Hippocampal formation (tissue), 2 donors: Measurements from ENCODE around the gene ICE1.
"Not testable (repeated sequence)": the region's sequence is repeated elsewhere in the genome, so short reads cannot be mapped to it uniquely, and the experiment has no call there.

Source experiments
- DNase-seq, 2 donors: peaks; one replicate each; lab custom pipeline; 2025; lab: John Stamatoyannopoulos, UW

The ICE1 gene

GRCh38 chr5:5398071-5398470 is 24.4 kb upstream of the ICE1 start:
- DNase-seq = no peak

- no peak for DNase-seq
Measured at GRCh38 chr5:5401095-5401494, 21.4 kb upstream of the ICE1 start.

DNA sequence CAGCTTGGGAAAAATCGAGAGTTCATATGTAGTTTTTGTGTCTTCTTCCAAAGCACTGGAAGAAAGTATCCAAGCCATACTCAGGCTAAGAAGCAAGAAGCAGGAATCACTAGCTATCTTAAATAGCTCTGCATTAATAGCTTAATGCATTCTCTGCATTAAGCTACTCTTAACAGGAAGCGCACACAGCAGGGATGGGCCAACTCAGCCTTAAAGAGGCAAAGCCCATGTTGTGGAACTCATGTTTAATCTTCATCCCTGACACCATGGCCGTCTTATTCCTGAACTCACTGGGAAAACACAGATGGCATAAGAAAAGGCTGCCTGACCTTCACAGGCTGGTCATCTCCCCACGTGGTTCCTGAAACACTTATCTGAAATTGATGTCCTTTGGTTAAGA is 18.7 kb upstream of the ICE1 start:
- DNase-seq = no peak

DNA sequence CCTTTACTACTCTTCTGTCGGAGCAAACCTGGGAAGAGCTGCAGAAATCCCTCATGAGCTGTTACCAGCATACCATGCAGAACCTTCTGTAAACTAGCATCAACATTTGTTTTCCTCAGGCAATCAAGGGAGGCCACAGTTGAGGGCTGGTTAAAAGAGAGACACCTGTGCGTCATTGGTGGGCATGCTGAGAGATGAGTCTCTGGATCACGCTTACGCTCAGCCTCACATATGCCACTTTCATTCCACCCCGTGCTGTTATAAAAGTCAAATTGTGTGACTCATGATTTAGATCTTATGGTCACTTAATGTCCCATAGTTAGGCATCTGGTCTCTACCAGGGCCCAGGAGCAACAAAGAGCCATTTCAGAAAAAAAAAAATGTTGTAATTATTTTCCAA is 18.1 kb upstream of the ICE1 start:
- no peak for DNase-seq

DNA sequence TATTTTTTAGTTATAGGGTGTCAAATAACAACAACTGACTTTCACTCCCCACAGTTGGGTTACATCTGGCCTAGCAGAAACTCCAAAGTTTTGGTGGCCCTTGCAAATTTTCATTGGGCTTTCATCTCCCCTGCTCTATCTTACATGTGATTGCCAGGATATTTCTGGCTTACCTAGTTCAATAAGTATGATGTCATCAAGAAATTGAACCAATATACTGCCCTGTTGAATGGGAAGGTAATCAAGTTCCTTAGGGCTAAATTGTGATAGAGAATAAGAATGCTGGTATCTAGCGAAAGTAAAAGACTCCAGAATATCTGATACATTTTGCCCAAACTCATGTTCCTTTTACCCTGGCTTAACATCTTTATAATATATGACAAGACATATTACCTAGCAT is 17.0 kb upstream of the ICE1 start:
- DNase-seq = no peak

- no peak for DNase-seq
Measured at GRCh38 chr5:5407924-5408323, 14.6 kb upstream of the ICE1 start.

DNA sequence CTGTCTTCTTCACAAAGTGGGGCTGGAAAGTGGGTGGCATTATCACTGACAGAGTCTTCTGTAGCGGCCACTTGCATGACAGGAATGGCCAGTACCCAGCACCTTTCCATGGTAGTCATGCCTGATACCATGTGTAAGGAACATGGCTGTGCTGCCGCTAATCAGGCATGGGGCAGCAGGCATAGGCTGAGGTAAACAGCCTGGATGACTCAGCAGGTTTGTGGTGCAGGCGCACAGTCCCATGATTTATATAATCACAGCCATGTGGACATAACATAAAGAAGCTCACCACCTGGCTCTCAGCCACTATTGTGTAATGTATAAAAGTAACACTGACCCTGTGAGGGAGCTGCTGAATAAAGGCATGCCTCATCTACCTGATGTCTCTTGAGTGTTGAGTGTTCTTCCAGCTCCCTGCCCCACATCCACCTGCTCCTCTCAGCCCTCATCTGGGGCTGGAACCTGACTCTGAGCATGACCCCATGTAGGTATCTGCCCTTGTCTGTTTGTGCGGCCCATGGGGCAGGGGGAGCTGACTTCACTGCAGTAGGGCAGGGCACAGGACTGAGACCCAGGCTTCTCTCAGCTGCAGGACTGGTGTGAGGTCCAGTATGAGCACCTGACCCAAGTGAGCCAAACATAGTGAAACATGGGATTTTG is 13.2 kb upstream of the ICE1 start:
- no peak for DNase-seq

DNA sequence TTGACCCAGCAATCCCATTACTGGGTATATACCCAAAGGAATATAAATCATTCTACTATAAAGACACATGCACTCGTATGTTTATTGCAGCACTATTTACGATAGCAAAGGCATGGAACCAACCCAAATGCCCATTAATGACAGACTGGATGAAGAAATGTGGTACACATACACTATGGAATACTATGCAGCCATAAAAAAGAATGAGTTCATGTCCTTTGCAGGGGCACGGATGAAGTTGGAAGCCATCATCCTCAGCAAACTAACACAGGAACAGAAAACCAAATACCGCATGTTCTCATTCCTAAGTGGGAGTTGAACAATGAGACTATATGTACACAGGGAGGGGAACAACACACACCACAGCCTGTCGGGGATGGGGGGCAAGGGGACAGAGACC is 8.6 kb upstream of the ICE1 start:
- DNase-seq = not testable (repeated sequence)

DNA sequence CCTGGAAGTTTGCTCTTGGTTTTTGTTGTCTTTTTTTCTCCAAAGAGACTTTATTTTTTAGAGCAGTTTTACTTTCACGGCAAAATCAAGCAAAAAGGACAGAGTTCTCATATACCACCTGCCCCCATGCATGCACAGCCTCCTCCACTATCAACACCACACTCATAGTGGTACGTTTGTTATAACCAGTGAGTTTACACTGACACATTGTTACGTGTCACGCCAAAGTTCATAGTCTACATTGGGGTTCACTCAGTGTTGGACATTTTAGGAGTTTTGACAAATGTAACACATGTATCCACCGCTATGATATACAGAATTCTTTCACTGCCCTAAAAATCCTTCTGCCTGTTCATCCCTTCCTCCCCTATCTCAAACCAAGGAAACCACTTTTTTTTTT is 7.5 kb upstream of the ICE1 start:
- no peak for DNase-seq

GRCh38 chr5:5416733-5417132 is 5.7 kb upstream of the ICE1 start:
- DNase-seq = no peak

DNA sequence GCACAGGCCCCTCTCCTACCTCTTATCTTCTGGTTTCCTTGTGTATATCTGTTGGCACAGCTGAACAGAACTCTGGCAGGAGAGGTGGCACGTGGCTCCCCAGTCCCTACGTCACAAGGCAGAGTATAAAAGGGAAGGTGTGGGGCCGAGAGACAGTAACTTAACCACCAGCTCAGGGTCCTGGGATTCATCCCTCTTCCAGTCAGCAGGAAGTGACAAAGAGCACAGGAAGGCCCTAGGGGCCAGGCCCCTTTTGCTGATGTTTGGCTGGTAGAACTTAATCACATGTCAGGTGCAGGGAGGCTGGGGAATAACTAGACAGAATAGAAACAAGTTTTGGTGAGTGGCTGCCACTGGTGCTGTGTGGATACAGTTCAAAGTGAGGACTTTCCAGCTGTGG is 4.5 kb upstream of the ICE1 start:
- no peak for DNase-seq

DNA sequence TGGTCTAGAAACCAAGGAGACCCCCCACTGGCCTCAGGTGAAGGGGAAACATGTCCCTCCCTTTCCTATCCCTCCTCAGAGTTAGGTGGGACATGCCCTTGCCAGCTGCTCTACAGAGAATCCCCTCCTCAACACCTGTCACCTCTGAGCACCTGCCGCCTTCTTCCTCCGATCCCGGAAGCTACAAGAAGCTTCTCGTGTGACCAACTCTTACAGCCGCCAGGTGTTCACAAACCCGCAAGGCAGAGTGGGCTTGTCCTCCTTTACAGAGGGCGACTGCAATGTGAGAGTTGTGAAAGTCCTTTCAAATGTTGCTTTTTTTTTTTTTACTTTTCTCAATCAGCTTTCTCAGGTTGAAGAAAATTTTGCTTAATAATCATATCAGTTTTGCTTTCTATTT is 3.7 kb upstream of the ICE1 start:
- no peak for DNase-seq

DNA sequence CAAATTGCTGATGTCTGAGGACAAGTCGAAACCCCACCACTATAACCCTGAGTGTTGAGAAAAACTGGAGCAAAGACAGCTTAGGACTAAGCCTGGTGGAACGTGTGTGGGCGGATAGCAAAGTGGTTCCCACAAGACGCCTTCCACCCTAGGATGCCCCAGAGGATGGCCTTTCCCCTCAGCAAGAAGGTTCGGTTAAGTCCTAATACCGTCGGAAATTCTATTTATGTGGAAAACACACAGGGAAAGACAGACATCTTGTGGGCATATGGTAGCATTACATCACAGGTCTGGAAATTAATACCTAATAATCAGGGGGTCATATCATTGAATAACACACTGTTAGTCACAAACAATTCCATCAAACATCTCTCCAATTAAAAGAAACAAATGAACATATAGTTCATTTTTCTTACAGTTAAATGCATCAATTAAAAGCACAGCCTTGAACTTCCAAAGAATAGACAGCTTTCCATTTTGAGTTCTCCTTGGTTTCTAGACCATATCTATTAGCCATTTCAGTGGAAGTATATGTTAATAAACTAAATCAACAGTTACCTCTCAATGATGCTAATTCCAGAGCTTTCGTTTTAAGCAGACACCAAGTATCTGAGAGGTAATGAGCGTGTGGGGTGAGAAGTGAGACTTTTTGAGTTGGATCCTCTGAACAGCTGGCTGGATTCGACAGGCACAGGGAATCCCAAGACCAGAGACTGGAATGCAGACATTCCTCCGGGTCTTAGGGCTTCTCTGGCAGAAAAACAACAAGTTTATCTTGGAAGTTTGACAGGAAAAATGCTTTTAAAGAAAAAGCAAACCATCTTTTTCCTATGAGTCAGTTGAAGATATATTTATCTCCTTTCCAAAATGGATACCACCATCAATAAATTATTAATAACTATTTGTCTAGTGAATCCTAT is 2.9 kb upstream of the ICE1 start:
- DNase-seq = peak in 1 of 2 donors; percentile 46

GRCh38 chr5:5420251-5420650 is 2.2 kb upstream of the ICE1 start:
- DNase-seq = no peak

DNA sequence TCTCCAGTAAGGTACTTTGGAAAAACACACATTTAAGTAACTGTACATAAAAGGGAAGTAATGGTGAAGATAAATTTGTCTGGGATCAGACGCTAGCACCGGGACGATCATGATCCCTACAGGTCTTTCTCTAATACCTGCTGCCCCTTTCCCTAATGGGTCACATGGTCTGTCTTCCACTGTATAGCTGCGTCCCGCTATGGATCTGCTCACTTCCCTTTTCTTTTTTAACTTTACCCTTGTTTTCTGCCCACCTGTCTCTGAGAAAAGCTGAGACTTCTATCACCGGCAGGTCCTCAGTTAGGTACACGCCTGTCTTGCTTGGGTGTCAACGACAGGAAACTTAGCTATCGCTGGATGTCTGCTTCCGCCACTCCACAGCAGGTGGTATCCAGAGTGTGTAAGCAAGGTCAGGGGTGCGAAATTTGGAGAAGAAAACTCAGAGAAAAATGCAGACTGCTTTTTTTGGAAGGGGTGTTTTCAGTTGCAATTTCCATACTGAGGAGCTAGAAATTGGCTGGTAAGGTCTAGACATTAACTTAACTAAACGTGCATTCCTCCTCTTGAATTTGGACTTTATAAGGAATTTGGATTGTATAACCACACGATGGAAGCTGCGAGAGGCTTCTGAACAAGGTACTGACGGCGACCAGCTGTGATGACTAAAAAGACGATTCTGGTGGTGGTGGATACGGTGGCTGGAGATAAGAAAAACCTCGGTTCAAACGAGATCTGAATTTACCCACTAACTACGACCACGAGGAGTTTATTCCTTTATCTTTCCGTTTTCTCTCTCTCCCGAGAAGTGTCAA is 1.1 kb upstream of the ICE1 start:
- DNase-seq = no peak

GRCh38 chr5:5422819-5423515 is 490 bp downstream of the ICE1 start:
- DNase-seq = no peak

- no peak for DNase-seq
Measured at GRCh38 chr5:5423586-5423985, 1.1 kb downstream of the ICE1 start.

DNA sequence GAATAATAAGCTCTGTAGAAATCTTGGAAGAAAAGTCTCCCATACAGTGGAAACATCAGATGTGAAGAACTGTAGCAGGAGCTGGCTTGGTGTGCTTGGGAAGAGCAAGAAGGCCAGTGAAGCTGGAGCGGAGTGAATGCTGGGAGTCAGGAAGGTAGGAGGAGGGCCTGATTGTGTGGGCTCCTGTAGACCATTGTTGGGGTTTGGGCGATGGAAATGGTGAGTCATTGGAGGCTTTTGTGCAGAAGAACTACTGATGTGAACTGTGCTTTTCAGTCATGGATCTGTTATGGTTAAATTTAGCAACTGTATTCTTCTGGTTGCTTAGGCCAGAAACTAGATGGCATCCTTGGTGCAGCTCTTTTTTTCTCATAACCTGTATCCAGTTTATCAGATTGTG is 2.3 kb downstream of the ICE1 start:
- no peak for DNase-seq

DNA sequence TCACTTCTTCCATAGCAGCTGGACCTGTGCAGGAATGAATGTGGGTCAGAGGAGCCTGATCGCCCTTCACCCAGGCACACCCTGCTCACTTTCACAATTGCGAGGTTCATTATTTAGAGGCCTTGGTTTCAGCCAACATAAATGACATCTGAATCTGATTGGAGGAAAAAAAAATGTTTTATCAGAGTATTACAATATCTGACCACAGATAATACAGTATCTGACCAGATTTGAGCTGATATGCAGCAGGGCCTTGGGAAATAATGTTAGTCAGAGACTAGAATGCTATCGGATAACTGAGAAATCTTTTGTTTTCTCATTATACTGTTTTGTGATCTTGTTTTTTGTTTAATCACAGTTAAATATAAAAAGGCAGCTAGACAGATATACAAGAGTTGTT is 7.7 kb downstream of the ICE1 start:
- DNase-seq = no peak

DNA sequence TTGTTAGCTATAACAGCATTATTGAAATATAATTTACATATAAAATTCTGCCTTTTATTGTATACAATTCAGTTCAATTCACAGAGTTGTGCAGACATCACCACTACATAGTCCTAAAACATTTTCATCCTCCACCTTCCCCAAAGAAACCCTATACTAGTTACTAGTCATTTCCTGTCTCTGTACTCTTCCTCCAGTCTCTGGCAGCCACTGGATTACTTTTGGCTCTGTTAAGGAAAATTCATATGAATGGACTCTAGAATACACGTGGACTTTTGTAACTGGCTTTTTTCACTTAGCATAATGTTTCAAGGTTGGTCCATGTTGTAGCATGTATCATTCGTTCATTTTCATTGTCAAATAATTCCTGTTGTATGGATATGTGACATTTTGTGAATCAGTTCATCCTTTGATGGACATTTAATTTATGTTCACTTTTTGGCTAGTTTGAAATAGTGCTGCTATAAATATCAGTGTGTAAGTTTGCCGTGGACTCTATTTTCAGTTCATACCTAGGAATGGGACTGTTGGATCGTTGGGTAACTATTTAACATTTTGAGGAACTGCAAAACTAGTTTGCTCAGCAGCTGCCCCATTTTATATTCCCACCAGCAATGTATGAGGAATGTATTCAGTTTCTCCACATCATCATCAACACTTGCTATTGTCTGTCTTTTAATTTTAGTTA is 9.7 kb downstream of the ICE1 start:
- DNase-seq = no peak

DNA sequence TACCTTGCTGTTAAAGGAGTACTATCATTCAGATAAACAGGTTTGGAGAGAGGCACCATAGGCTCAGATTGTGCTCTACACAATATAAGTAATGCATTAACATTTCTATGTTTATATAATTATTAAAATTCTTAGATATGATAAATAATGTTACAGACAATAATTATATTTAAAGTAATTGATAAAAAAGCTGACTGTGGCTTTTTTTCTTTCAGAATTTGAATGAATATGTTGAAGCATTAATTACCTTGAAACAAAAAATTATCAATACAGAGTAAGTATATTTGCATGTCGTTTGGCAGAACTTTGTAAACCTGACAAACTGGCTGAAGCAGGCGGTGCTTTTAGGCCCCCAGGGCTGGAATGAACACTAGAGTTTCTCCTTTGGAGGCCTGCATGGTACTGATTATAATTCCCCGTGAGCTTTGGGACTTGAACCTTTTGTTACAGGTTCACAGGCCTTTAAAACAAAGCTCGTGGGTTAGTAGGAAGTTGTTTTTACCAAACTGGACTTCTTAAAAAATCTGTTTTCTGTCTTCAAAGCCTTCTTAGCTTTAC is 13.8 kb downstream of the ICE1 start:
- no peak for DNase-seq
